Neural cell (in vitro differentiated cells): ENCODE results near the gene ZMAT5. TPM values are rescaled to one million over a fixed set of nuclear protein-coding genes. Genes with fewer than 3 reads are reported as not detected.

Experiments
- H2AFZ ChIP-seq: fragments of 200-600, 300-800 bp; sonication (generic), shearing (Covaris generic); 2 replicates; pipeline ENCODE4 v1.6.0; 2014; ENCODE audit warnings: low read depth, mild to moderate bottlenecking, antibody characterized with exemption, low read length, moderate library complexity
- H3F3A ChIP-seq: fragments of 200-600 bp; shearing (Covaris generic); 2 replicates; pipeline ENCODE4 v1.6.1; 2016; ENCODE audit warnings: mild to moderate bottlenecking, moderate library complexity, mixed read lengths, antibody characterized with exemption, low read length; ENCODE audit not compliant: insufficient read depth, poor library complexity, severe bottlenecking
- H3K27ac ChIP-seq: fragments of 200-600, 300-800 bp; sonication (generic), shearing (Covaris generic); 2 replicates; pipeline ENCODE4 v1.5.1; 2014; ENCODE audit warnings: mild to moderate bottlenecking, low read length, moderate library complexity
- H3K27me3 ChIP-seq: fragments of 300-800, 200-600 bp; sonication (generic), shearing (Covaris generic); 2 replicates; pipeline ENCODE4 v1.6.0; 2014; ENCODE audit warnings: mild to moderate bottlenecking, low read depth, low read length, moderate library complexity; ENCODE audit not compliant: insufficient read depth
- H3K36me3 ChIP-seq: fragments of 300-800, 200-600 bp; sonication (generic), shearing (Covaris generic); 2 replicates; pipeline ENCODE4 v1.5.1; 2014; ENCODE audit warnings: mild to moderate bottlenecking, antibody characterized with exemption, low read length, moderate library complexity; ENCODE audit not compliant: insufficient read depth
- H3K4me2 ChIP-seq: fragments of 300-800, 200-600 bp; sonication (generic), shearing (Covaris generic); 2 replicates; pipeline ENCODE4 v1.6.0; 2014; ENCODE audit warnings: mild to moderate bottlenecking, low read length
- H3K4me3 ChIP-seq: fragments of 300-800, 200-600 bp; sonication (generic), shearing (Covaris generic); 2 replicates; pipeline ENCODE4 v1.5.1; 2014; ENCODE audit warnings: mild to moderate bottlenecking, low read length, moderate library complexity
- H3K79me2 ChIP-seq: fragments of 200-600 bp; shearing (Covaris generic); replicated peaks from 2 replicates; pipeline ENCODE4 v1.6.0; 2014; ENCODE audit warnings: mild to moderate bottlenecking, low read length, moderate library complexity; ENCODE audit not compliant: insufficient read depth
- H3K9ac ChIP-seq: fragments of 300-800, 200-600 bp; sonication (generic), shearing (Covaris generic); 2 replicates; pipeline ENCODE4 v1.6.1; 2016; ENCODE audit warnings: mild to moderate bottlenecking, low read length, mixed read lengths
- H3K9me2 ChIP-seq: fragments of 200-600 bp; shearing (Covaris generic); 2 replicates; pipeline ENCODE4 v1.6.1; 2016; ENCODE audit warnings: mild to moderate bottlenecking, low read length, mixed read lengths; ENCODE audit not compliant: insufficient read depth
- H3K9me3 ChIP-seq: fragments of 200-600, 300-800 bp; sonication (generic), shearing (Covaris generic); 2 replicates; pipeline ENCODE4 v1.6.1; 2016; ENCODE audit warnings: mild to moderate bottlenecking, mixed run types, low read length, moderate library complexity, mixed read lengths
- H4K20me1 ChIP-seq: fragments of 200-600 bp; shearing (Covaris generic); 2 replicates; pipeline ENCODE4 v1.6.1; 2016; ENCODE audit warnings: mild to moderate bottlenecking, mixed run types; ENCODE audit not compliant: insufficient read depth
- CTCF ChIP-seq: fragments of 450-650 bp; IDR thresholded peaks from 2 replicates; pipeline ENCODE4 v1.5.1; 2014; ENCODE audit warnings: antibody characterized with exemption, mild to moderate bottlenecking, moderate library complexity; ENCODE audit not compliant: poor library complexity, severe bottlenecking
- EP300 ChIP-seq: fragments of 450-650 bp; conservative IDR thresholded peaks from 2 replicates; pipeline ENCODE4 v1.6.1; 2014; ENCODE audit warnings: antibody characterized with exemption, mild to moderate bottlenecking, moderate library complexity; ENCODE audit not compliant: poor library complexity, severe bottlenecking
- EZH2 ChIP-seq: fragments of 200-600, 300-800 bp; shearing (Covaris generic), sonication (generic); IDR thresholded peaks from 2 replicates; pipeline ENCODE4 v1.6.1; 2014; ENCODE audit warnings: antibody characterized with exemption, low read length, borderline replicate concordance, mild to moderate bottlenecking; ENCODE audit not compliant: insufficient read depth, poor library complexity, severe bottlenecking
- MXI1 ChIP-seq: fragments of 450-650 bp; conservative IDR thresholded peaks from 2 replicates; pipeline ENCODE4 v1.6.1; 2014; ENCODE audit warnings: antibody characterized with exemption, mild to moderate bottlenecking; ENCODE audit not compliant: poor library complexity, severe bottlenecking
- POLR2AphosphoS5 ChIP-seq: IDR thresholded peaks from 2 replicates; pipeline ENCODE4 v1.6.1; 2012
- RAD21 ChIP-seq: fragments of 450-650 bp; conservative IDR thresholded peaks from 2 replicates; pipeline ENCODE4 v1.6.1; 2014; ENCODE audit warnings: antibody characterized with exemption, mild to moderate bottlenecking, moderate library complexity
- REST ChIP-seq: IDR thresholded peaks from 2 replicates; pipeline ENCODE4 v1.6.1; 2012; ENCODE audit warnings: borderline replicate concordance
- SMC3 ChIP-seq: fragments of 450-650 bp; conservative IDR thresholded peaks from 2 replicates; pipeline ENCODE4 v1.6.1; 2014; ENCODE audit warnings: antibody characterized with exemption, mild to moderate bottlenecking, moderate library complexity; ENCODE audit not compliant: poor library complexity
- TAF1 ChIP-seq: IDR thresholded peaks from 2 replicates; pipeline ENCODE4 v1.6.1; 2012; ENCODE audit warnings: low read depth
- polyA plus RNA-seq: library from polyadenylated mRNA; depleted of rRNA; stranded (reverse); fragments of >200 nt; gene quantifications from 2 replicates; pipeline ENCODE4 v1.2.3, GENCODE V29; 2014

Gene ZMAT5
- polyA plus RNA-seq, 1 donor from 2014 or later, result 54.9 TPM

DNA sequence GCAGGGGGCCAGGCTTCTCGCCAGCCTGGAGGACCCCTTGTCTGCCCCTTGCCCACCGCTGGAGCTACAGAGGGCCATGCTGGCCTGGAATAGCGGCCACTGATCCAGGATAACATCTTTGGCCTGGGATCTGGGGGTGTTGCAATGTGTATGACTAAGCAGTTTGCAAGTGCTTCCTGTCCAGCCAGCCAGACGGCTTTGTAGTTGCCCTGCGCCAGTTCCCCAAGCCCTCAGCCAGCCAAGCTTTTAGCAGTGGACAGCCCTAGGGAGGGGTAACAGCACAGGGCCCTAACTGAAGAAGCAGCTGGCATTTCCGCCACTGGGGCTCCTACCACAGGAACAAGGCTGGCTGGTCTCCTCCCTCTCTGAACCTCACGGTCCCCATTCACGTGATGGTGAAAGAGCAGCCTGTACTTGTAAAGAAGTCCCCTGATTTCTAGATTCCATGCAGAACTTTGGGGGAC, 32.4 kb upstream of the ZMAT5 start:
- H3K4me2 ChIP-seq, result no peak overlapping the region
- no peak overlapping the region for H2AFZ ChIP-seq
- no peaks in the 10 kb centered on the region for H3F3A ChIP-seq
- no peaks in the 10 kb centered on the region for H3K27me3 ChIP-seq
- H3K36me3 ChIP-seq, result peaks cover 10% of the 10 kb centered on the region
- TF ChIP-seq REST (no peak), TAF1 (no peak), EZH2 (no peak), RAD21 (no peak), EP300 (no peak), SMC3 (no peak)
- H3K4me3 ChIP-seq, result no peak overlapping the region
- no peaks in the 10 kb centered on the region for H3K79me2 ChIP-seq
- H3K27ac ChIP-seq, result no peak overlapping the region
- no peaks in the 10 kb centered on the region for H3K9me2 ChIP-seq
- H4K20me1 ChIP-seq, result no peaks in the 10 kb centered on the region
- no peak overlapping the region for H3K9ac ChIP-seq
- H3K9me3 ChIP-seq, result no peaks in the 10 kb centered on the region

GRCh38 chr22:29798801-29799200, 32.0 kb upstream of the ZMAT5 start:
- Histone ChIP-seq H3K36me3 (peaks cover 10% of the 10 kb centered on the region), H3K9me3 (no peaks in the 10 kb centered on the region), H3F3A (no peaks in the 10 kb centered on the region), H3K4me3 (no peak overlapping the region), H2AFZ (no peak overlapping the region), H3K79me2 (no peaks in the 10 kb centered on the region), H3K9me2 (no peaks in the 10 kb centered on the region), H4K20me1 (no peaks in the 10 kb centered on the region), H3K27ac (no peak overlapping the region), H3K27me3 (no peaks in the 10 kb centered on the region), H3K9ac (no peak overlapping the region), H3K4me2 (no peak overlapping the region)
- TF ChIP-seq EP300 (no peak), MXI1 (no peak), EZH2 (no peak), TAF1 (no peak), CTCF (no peak), RAD21 (no peak), POLR2AphosphoS5 (no peak), REST (no peak), SMC3 (no peak)
